Effector memory CD8-positive, alpha-beta T cell (primary cell): Measurements from ENCODE around the gene CACNA2D1.

Experiments
- ATAC-seq: fragments of 150-1000 bp; cut with Tn5 transposase; replicated peaks from 2 replicates; pipeline ENCODE4 v1.10.0; 2021; ENCODE audit warnings: mild to moderate bottlenecking, moderate library complexity
- DNase-seq, 3 experiments: peaks; one replicate each; pipeline ENCODE4 v3.0.0; 2021
- H3K27ac Mint-ChIP-seq, 2 donors: one replicate each; pipeline ENCODE4 v1.8.0; 2022; ENCODE audit warnings: mild to moderate bottlenecking in 2 of 2, mixed read lengths in 2 of 2, moderate library complexity in 2 of 2
- H3K27me3 Mint-ChIP-seq, 2 donors: one replicate each; pipeline ENCODE4 v1.8.0; 2022; ENCODE audit warnings: mixed read lengths in 2 of 2
- H3K36me3 Mint-ChIP-seq: one replicate; pipeline ENCODE4 v1.8.0; 2022; ENCODE audit warnings: mild to moderate bottlenecking, moderate library complexity, mixed read lengths; ENCODE audit not compliant: insufficient read depth
- H3K4me1 Mint-ChIP-seq, 2 donors: one replicate each; pipeline ENCODE4 v1.8.0; 2022; ENCODE audit warnings: low read depth in 2 of 2, mixed read lengths in 2 of 2
- H3K4me3 Mint-ChIP-seq, 2 donors: one replicate each; pipeline ENCODE4 v1.8.0; 2022; ENCODE audit warnings: mild to moderate bottlenecking in 2 of 2, mixed read lengths in 2 of 2, moderate library complexity in 2 of 2
- H3K9me3 Mint-ChIP-seq, 2 donors: one replicate each; pipeline ENCODE4 v1.8.0; 2022; ENCODE audit warnings: mixed read lengths in 2 of 2

Gene CACNA2D1

GRCh38 chr7:81944058-81944457, 499.5 kb downstream of the CACNA2D1 start:
- Mint-ChIP-seq H3K4me3 (no peak overlapping the region), H3K4me1 (no peaks in the 10 kb centered on the region), H3K36me3 (no peaks in the 10 kb centered on the region), H3K27me3 (no peaks in the 10 kb centered on the region), H3K27ac (no peak overlapping the region), H3K9me3 (peaks cover 10 to 26% of the 10 kb centered on the region in 2 donors)
- DNase-seq (no peak), ATAC-seq (no peak)

DNA sequence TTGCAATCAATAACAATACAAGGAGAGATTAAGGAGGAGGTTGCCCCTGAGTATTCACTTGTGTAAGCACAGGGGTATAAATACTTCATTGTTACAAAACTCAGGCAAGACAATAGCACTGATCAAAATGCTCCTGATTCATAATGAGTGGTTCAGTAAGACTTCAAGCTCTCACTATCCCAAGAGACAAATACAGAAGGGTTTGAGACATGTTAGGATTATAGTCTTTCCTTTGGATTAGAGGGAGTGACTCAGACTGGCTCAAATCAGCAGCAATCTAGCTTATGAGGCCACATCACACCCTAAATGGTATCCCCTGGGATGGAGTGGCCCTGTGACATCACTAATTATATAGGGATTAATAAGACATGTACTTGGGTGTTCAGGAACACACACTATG, 506.5 kb downstream of the CACNA2D1 start:
- no peak overlapping the region for H3K27ac Mint-ChIP-seq
- H3K36me3 Mint-ChIP-seq, result no peaks in the 10 kb centered on the region
- DNase-seq (no peak), ATAC-seq (no peak)
- peaks cover 4 to 12% of the 10 kb centered on the region in 2 donors for H3K9me3 Mint-ChIP-seq
- H3K4me1 Mint-ChIP-seq, result no peaks in the 10 kb centered on the region
- H3K4me3 Mint-ChIP-seq, result no peak overlapping the region
- H3K27me3 Mint-ChIP-seq, result no peaks in the 10 kb centered on the region

GRCh38 chr7:81934596-81935301, 508.8 kb downstream of the CACNA2D1 start:
- no peaks in the 10 kb centered on the region for H3K27me3 Mint-ChIP-seq
- H3K36me3 Mint-ChIP-seq, result no peaks in the 10 kb centered on the region
- ATAC-seq, result no peak
- no peak for DNase-seq
- H3K9me3 Mint-ChIP-seq, result peaks cover 6 to 12% of the 10 kb centered on the region in 2 donors
- H3K4me3 Mint-ChIP-seq, result no peak overlapping the region
- H3K4me1 Mint-ChIP-seq, result no peaks in the 10 kb centered on the region
- H3K27ac Mint-ChIP-seq, result no peak overlapping the region

DNA sequence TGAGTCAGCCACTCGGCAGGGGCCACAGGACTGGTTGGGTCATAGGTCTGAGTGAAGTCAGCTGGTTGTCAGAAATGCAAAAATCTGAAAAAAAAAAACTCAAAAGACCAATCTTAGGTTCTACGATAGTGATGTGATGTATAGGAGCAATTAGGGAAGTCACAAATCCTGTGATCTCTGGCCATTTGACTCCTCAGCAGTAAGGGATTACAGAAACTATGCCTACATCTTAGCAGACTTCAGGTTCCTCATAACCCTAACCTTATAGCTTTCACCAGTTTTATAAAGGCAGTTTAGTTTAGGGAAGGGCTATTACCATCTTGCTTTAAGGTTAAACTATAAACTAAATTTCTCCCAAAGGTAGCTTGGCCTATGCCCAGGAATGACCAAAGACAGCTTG, 510.6 kb downstream of the CACNA2D1 start:
- H3K36me3 Mint-ChIP-seq, result no peaks in the 10 kb centered on the region
- H3K9me3 Mint-ChIP-seq, result peaks cover 5 to 6% of the 10 kb centered on the region in 2 donors
- H3K27me3 Mint-ChIP-seq, result no peaks in the 10 kb centered on the region
- H3K4me1 Mint-ChIP-seq, result no peaks in the 10 kb centered on the region
- DNase-seq (no peak), ATAC-seq (no peak)
- no peak overlapping the region for H3K27ac Mint-ChIP-seq
- H3K4me3 Mint-ChIP-seq, result no peak overlapping the region

DNA sequence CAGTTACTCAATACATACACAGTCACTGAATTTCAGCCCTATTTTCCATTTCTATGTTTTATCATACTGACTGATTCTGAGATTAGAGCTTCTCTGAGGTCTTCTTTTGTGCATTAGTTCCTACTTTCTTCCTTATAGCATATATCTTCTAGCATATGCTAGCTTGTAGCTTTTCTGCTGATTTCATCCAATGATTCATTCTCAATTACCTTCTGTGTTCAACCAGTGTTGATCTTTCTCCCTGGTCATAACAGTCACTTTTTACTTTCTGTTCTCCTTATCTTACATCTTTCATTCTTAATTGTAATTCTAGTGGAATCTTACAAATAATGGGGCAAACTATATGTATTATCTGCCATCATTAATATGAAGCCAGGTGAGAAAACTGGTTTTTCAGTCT, 514.2 kb downstream of the CACNA2D1 start:
- no peak overlapping the region for H3K4me3 Mint-ChIP-seq
- peaks cover 6 to 7% of the 10 kb centered on the region in 2 donors for H3K9me3 Mint-ChIP-seq
- no peak overlapping the region for H3K27ac Mint-ChIP-seq
- ATAC-seq (no peak), DNase-seq (no peak)
- H3K36me3 Mint-ChIP-seq, result no peaks in the 10 kb centered on the region
- H3K4me1 Mint-ChIP-seq, result no peaks in the 10 kb centered on the region
- no peaks in the 10 kb centered on the region for H3K27me3 Mint-ChIP-seq

DNA sequence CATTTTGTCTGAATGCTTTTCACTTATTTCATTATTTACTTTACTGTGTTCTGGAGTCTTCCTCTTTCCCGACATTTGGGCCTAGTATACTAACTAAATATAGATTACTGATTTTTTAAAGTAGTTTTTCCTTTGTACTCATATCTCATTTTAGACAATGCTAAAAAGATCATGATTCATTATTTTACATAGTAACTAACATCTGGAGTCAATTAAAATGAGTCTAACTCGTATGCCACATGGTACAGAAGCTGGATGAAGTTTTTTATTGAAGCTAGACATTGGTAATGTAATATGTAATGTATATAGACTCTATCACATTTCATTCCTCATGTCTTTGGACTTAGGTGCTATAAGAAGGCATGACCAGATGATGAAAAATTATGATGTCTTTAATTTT, 517.4 kb downstream of the CACNA2D1 start:
- no peaks in the 10 kb centered on the region for H3K27me3 Mint-ChIP-seq
- no peaks in the 10 kb centered on the region for H3K36me3 Mint-ChIP-seq
- peaks cover 4 to 9% of the 10 kb centered on the region in 2 donors for H3K9me3 Mint-ChIP-seq
- no peak overlapping the region for H3K4me3 Mint-ChIP-seq
- DNase-seq (no peak), ATAC-seq (no peak)
- no peak overlapping the region for H3K27ac Mint-ChIP-seq
- no peaks in the 10 kb centered on the region for H3K4me1 Mint-ChIP-seq

DNA sequence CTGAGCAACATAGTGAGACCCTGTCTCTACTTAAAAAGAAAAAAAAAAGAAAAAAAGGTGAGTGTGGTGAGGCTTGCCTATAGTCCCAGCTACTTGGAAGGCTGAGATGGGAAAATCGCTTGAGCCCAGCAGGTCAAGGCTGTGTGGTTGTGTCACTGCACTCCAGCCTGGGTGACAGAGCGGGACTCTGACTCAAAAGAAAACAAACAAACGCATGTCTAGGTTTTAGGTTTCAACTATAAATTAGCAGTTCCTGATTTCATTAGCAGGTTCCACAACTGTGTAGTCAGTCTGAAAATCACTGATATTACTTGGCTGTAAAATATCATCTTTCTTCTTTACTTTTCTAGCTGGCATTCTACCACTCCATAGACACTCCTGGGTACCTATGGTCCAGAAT, 518.0 kb downstream of the CACNA2D1 start:
- Mint-ChIP-seq H3K9me3 (peaks cover 0 to 7% of the 10 kb centered on the region in 2 donors), H3K4me3 (no peak overlapping the region), H3K36me3 (no peaks in the 10 kb centered on the region), H3K27ac (no peak overlapping the region), H3K27me3 (no peaks in the 10 kb centered on the region), H3K4me1 (no peaks in the 10 kb centered on the region)
- no peak for ATAC-seq
- no peak for DNase-seq

DNA sequence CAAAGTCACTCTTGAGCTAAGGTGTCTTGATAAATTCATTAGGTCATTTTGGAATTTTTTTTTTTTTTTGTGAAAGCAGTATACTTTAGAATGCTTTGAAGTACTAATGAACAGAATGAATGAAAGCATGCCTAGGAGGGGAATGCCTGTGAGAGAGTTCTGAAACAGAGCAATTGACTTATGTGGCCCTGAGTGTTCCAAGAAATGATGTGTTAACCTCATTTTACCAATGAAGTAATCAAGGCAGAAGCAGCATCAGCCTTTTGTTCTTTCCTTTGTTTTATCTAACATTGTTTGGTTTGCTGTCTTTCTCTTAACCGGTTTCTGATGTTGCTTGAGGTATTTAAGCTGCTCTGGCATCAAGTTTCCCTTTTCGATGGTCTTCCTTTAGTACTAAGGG, 519.1 kb downstream of the CACNA2D1 start:
- Mint-ChIP-seq H3K9me3 (peaks cover 3 to 7% of the 10 kb centered on the region in 2 donors), H3K36me3 (no peaks in the 10 kb centered on the region), H3K27me3 (no peaks in the 10 kb centered on the region), H3K4me3 (no peak overlapping the region), H3K4me1 (no peaks in the 10 kb centered on the region), H3K27ac (no peak overlapping the region)
- no peak for ATAC-seq
- no peak for DNase-seq

GRCh38 chr7:81919494-81919893, 524.1 kb downstream of the CACNA2D1 start:
- Mint-ChIP-seq H3K27ac (no peak overlapping the region), H3K4me3 (no peak overlapping the region), H3K27me3 (no peaks in the 10 kb centered on the region), H3K9me3 (peaks cover 8% of the 10 kb centered on the region in 2 donors), H3K4me1 (no peaks in the 10 kb centered on the region), H3K36me3 (no peaks in the 10 kb centered on the region)
- DNase-seq (no peak), ATAC-seq (no peak)

GRCh38 chr7:81908220-81908619, 535.4 kb downstream of the CACNA2D1 start:
- no peaks in the 10 kb centered on the region for H3K27me3 Mint-ChIP-seq
- H3K4me3 Mint-ChIP-seq, result no peak overlapping the region
- H3K4me1 Mint-ChIP-seq, result no peaks in the 10 kb centered on the region
- DNase-seq (no peak), ATAC-seq (no peak)
- H3K9me3 Mint-ChIP-seq, result peaks cover 14 to 32% of the 10 kb centered on the region in 2 donors
- no peak overlapping the region for H3K27ac Mint-ChIP-seq
- no peaks in the 10 kb centered on the region for H3K36me3 Mint-ChIP-seq

GRCh38 chr7:81903115-81903514, 540.5 kb downstream of the CACNA2D1 start:
- DNase-seq (no peak), ATAC-seq (no peak)
- Mint-ChIP-seq H3K36me3 (peaks cover 3% of the 10 kb centered on the region), H3K4me3 (no peak overlapping the region), H3K27me3 (no peaks in the 10 kb centered on the region), H3K4me1 (no peaks in the 10 kb centered on the region), H3K27ac (no peak overlapping the region), H3K9me3 (peaks cover 6 to 54% of the 10 kb centered on the region in 2 donors)

GRCh38 chr7:81902536-81902935, 541.0 kb downstream of the CACNA2D1 start:
- no peaks in the 10 kb centered on the region for H3K4me1 Mint-ChIP-seq
- no peak overlapping the region for H3K27ac Mint-ChIP-seq
- DNase-seq (no peak), ATAC-seq (no peak)
- H3K27me3 Mint-ChIP-seq, result no peaks in the 10 kb centered on the region
- H3K4me3 Mint-ChIP-seq, result no peak overlapping the region
- H3K36me3 Mint-ChIP-seq, result peaks cover 3% of the 10 kb centered on the region
- H3K9me3 Mint-ChIP-seq, result peaks cover 6 to 51% of the 10 kb centered on the region in 2 donors
